Spleen (tissue), 11 donors: ENCODE results near the gene CACNA2D3. TPM values are rescaled to one million over a fixed set of nuclear protein-coding genes. Genes with fewer than 3 reads are reported as not detected.

ENCODE experiments used
- DNase-seq: peaks from one replicate; pipeline ENCODE4 v3.0.0-alpha.2; 2020
- H3K27ac ChIP-seq, 8 donors: fragments of 200-600 bp; sonication (generic) in 7 of 8; 1 replicate in 4 of 8; 2 replicates in 4 of 8; pipeline versions ENCODE4 v1.5.0 to v1.8.0; 2016 to 2021; ENCODE audit warnings: inconsistent platforms in 4 of 8, mild to moderate bottlenecking in 4 of 8, moderate library complexity in 1 of 8
- H3K27me3 ChIP-seq, 7 donors: fragments of 200-600 bp; sonication (generic) in 6 of 7; replicated peaks in 1 of 7; 1 replicate in 4 of 7; 2 replicates in 3 of 7; pipeline versions ENCODE4 v1.5.0 to v1.8.0; 2016 to 2021; ENCODE audit warnings: inconsistent platforms in 3 of 7, mild to moderate bottlenecking in 1 of 7
- H3K36me3 ChIP-seq, 6 donors: fragments of 200-600 bp; sonication (generic) in 5 of 6; 1 replicate in 4 of 6; 2 replicates in 2 of 6; pipeline versions ENCODE4 v1.5.0 to v1.8.0; 2016 to 2021; ENCODE audit warnings: inconsistent platforms in 2 of 6
- H3K4me1 ChIP-seq, 6 donors: fragments of 200-600 bp; sonication (generic) in 5 of 6; 1 replicate in 3 of 6; 2 replicates in 3 of 6; pipeline versions ENCODE4 v1.5.0 to v1.8.0; 2016 to 2021; ENCODE audit warnings: inconsistent platforms in 3 of 6
- H3K4me3 ChIP-seq, 8 donors: fragments of 200-600 bp; sonication (generic) in 7 of 8; 1 replicate in 4 of 8; 2 replicates in 4 of 8; pipeline versions ENCODE4 v1.5.0 to v1.8.0; 2016 to 2021; ENCODE audit warnings: inconsistent platforms in 4 of 8, mild to moderate bottlenecking in 4 of 8, moderate library complexity in 2 of 8
- H3K9me3 ChIP-seq, 8 donors: fragments of 200-600 bp; sonication (generic) in 7 of 8; 1 replicate in 4 of 8; 2 replicates in 4 of 8; pipeline versions ENCODE4 v1.5.0 to v1.8.0; 2016 to 2021; ENCODE audit warnings: inconsistent platforms in 4 of 8
- POLR2A ChIP-seq, 3 donors: fragments of 450-650 bp; IDR thresholded peaks; one replicate each; pipeline ENCODE4 v1.5.1; 2017; ENCODE audit warnings: antibody characterized with exemption in 3 of 3, mild to moderate bottlenecking in 1 of 3
- POLR2AphosphoS5 ChIP-seq, 3 donors: sonication (generic); formaldehyde crosslinking; IDR thresholded peaks; one replicate each; pipeline ENCODE4 v1.5.1; 2017; ENCODE audit warnings: antibody characterized with exemption in 3 of 3
- WGBS, 5 donors: extraction: QIAGEN DNeasy Blood & Tissue Kit in 3 of 5; methylation state at CpG; one replicate each; pipeline versions ENCODE4 v1.1.5 to v1.1.7; 2013 to 2018; 5-methylcytosine and 5-hydroxymethylcytosine counted together
- intact Hi-C: fragments of 100-400 bp; cut with DNase I; formaldehyde crosslinking; loops from one replicate; pipeline ENCODE4 v1.15.0; 2023; ENCODE audit warnings: low total_unique reads
- polyA plus RNA-seq, 3 donors: library from polyadenylated mRNA; stranded (reverse); fragments of 200-250 nt; gene quantifications; one replicate each; pipeline ENCODE4 v1.2.1, GENCODE V29; 2013
- total RNA-seq, 7 donors: library from RNA; depleted of rRNA in 3 of 7; stranded (reverse); fragments of >200 nt in 3 of 7; fragmentation: NEBNext Ultra II Directional in 4 of 7; extraction: Animal tissue kit (Norgen Biotek cat#: 25700) in 4 of 7; gene quantifications; one replicate each; pipeline versions ENCODE4 v1.1.0 to v1.2.1, GENCODE V29; 2016 to 2021
- TF ChIP-seq, protein P1 (sequence below), 11 experiments: fragments of 200-600 bp in 7 of 11; fragments of 450-650 bp in 4 of 11; sonication (generic) in 4 of 11; IDR thresholded peaks in 8 of 11; conservative IDR thresholded peaks in 3 of 11; 1 replicate in 7 of 11; 2 replicates in 4 of 11; pipeline versions ENCODE4 v1.4.0 to v1.8.0; 2016 to 2021; ENCODE audit warnings: antibody characterized with exemption in 11 of 11, inconsistent platforms in 4 of 11, mild to moderate bottlenecking in 1 of 11
- donor health status: healthy with polysubstance abuse.
- donor health status: DM: no; HTN: no; CAD: no; lungs with moderate emphysema.
- donor health status: DM: no; HTN: no; CAD: no.
- donor health status: Bipolar disorder and iron deficiency.
- donor health status: healthy.
- donor health status: DM: no; HTN: no; CAD: no.
- donor health status: DM: yes; HTN: yes; CAD: no.

The CACNA2D3 gene
- total and polyA plus RNA-seq, 10 donors, result 0.83 to 4.9 (median 2.9) TPM

- no peak overlapping the region for H3K27ac ChIP-seq
- no peaks in the 10 kb centered on the region for H3K4me1 ChIP-seq
- no peaks in the 10 kb centered on the region for H3K9me3 ChIP-seq
- no peak overlapping the region for H3K4me3 ChIP-seq
- intact Hi-C loops, result no loop called here
- TF ChIP-seq, protein P1, sequence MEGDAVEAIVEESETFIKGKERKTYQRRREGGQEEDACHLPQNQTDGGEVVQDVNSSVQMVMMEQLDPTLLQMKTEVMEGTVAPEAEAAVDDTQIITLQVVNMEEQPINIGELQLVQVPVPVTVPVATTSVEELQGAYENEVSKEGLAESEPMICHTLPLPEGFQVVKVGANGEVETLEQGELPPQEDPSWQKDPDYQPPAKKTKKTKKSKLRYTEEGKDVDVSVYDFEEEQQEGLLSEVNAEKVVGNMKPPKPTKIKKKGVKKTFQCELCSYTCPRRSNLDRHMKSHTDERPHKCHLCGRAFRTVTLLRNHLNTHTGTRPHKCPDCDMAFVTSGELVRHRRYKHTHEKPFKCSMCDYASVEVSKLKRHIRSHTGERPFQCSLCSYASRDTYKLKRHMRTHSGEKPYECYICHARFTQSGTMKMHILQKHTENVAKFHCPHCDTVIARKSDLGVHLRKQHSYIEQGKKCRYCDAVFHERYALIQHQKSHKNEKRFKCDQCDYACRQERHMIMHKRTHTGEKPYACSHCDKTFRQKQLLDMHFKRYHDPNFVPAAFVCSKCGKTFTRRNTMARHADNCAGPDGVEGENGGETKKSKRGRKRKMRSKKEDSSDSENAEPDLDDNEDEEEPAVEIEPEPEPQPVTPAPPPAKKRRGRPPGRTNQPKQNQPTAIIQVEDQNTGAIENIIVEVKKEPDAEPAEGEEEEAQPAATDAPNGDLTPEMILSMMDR (IDR thresholded peaks at IDR 0.05 in 8 of 11, conservative IDR thresholded peaks at IDR 0.05 in 3 of 11), result no peak
- TF ChIP-seq POLR2AphosphoS5 (IDR thresholded peaks at IDR 0.05), result no peak
- TF ChIP-seq POLR2A (IDR thresholded peaks at IDR 0.05), result no peak
- no peaks in the 10 kb centered on the region for H3K36me3 ChIP-seq
- 75 to 96% (median 91%) methylated on average over 2 of the region's 2 CpGs for WGBS, 5 donors
- no peaks in the 10 kb centered on the region for H3K27me3 ChIP-seq
- no peak for DNase-seq
Observed at GRCh38 chr3:54772051-54772450, 649.7 kb downstream of the CACNA2D3 start.

DNA sequence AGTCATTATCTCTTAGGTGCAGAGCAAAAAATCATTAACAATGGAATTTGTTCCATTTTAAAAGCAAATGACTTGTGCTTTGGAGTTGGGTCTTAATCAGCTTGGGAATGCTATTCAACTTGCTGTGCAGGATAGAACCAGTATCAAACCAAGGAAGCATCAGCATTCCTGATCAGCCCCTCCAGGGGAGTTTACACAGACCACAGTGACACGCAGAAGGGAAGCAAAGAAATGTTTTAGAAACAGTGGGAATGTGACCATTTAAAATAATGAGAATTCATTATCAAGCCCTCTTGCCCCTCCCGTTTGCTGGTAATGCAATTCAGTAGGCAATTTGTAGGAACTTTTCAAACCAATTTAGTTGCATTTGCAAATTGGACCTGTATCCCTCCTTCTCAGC is 650.4 kb downstream of the CACNA2D3 start:
- 62 to 71% (median 70%) methylated on average over 2 of the region's 2 CpGs for WGBS, 5 donors
- no peaks in the 10 kb centered on the region for H3K27me3 ChIP-seq
- DNase-seq, result no peak

DNA sequence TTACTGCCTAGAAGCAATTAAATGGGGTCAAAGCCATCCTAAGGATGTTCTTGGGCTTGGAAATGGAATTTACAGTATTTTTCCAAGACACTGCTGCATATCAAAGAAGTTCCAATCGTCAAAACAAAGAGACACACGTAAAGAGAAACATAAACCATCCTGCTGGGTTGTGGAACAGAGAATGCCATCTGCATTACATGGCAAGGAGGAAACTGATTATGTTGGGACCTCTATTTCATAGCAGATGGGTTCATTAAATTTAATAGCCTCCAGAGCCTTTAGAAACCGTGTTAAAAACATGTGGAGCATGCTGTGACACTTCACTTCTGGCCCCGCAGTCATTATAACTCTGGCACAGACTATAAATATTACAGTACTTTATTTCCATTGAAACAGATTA is 650.9 kb downstream of the CACNA2D3 start:
- Histone ChIP-seq H3K36me3 (no peaks in the 10 kb centered on the region), H3K4me1 (no peaks in the 10 kb centered on the region), H3K9me3 (no peaks in the 10 kb centered on the region), H3K27ac (no peak overlapping the region), H3K4me3 (no peak overlapping the region), H3K27me3 (no peaks in the 10 kb centered on the region)
- intact Hi-C loops, result no loop called here
- no peak for DNase-seq
- 42 to 58% (median 57%) methylated on average over 4 of the region's 4 CpGs for WGBS, 5 donors
- no peak for TF ChIP-seq POLR2A (IDR thresholded peaks at IDR 0.05)
- TF ChIP-seq, protein P1 (IDR thresholded peaks at IDR 0.05 in 8 of 11, conservative IDR thresholded peaks at IDR 0.05 in 3 of 11), result no peak
- TF ChIP-seq POLR2AphosphoS5 (IDR thresholded peaks at IDR 0.05), result no peak

More for the DNA sequence above, 650.4 kb downstream of the CACNA2D3 start:
- intact Hi-C loops, result no loop called here
- no peak overlapping the region for H3K4me3 ChIP-seq
- H3K9me3 ChIP-seq, result no peaks in the 10 kb centered on the region
- no peaks in the 10 kb centered on the region for H3K4me1 ChIP-seq
- H3K36me3 ChIP-seq, result no peaks in the 10 kb centered on the region
- TF ChIP-seq POLR2AphosphoS5 (IDR thresholded peaks at IDR 0.05) (no peak), POLR2A (IDR thresholded peaks at IDR 0.05) (no peak)
- TF ChIP-seq, protein P1 (IDR thresholded peaks at IDR 0.05 in 8 of 11, conservative IDR thresholded peaks at IDR 0.05 in 3 of 11), result no peak
- no peak overlapping the region for H3K27ac ChIP-seq

DNA sequence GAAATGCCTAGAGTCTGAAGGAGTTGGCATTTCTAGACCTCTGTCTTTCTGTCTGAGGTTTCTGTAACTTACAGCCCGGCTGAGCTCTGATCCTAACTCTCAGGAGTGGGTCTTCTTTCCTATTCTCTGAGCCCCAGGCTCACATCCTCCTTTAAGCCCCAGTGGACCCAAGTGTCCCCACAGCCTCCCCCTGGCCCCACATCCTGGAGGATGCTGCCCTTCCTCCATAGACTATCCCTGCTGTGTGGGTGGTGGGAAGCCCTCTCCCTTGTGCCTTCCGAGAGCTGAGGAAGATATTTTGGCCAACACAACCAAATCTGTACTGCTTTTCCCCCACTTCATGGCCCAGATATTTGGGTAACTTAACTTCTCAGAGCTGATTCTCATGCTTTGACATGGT is 654.2 kb downstream of the CACNA2D3 start:
- H3K27ac ChIP-seq, result no peak overlapping the region
- H3K9me3 ChIP-seq, result no peaks in the 10 kb centered on the region
- H3K4me1 ChIP-seq, result no peaks in the 10 kb centered on the region
- TF ChIP-seq, protein P1 (IDR thresholded peaks at IDR 0.05 in 8 of 11, conservative IDR thresholded peaks at IDR 0.05 in 3 of 11), result no peak
- TF ChIP-seq POLR2A (IDR thresholded peaks at IDR 0.05) (no peak), POLR2AphosphoS5 (IDR thresholded peaks at IDR 0.05) (no peak)
- 85 to 98% (median 88%) methylated on average over 2 of the region's 2 CpGs for WGBS, 5 donors
- intact Hi-C loops, result no loop called here
- no peaks in the 10 kb centered on the region for H3K36me3 ChIP-seq
- H3K4me3 ChIP-seq, result no peak overlapping the region
- DNase-seq, result no peak
- no peaks in the 10 kb centered on the region for H3K27me3 ChIP-seq
